Brain microvascular endothelial cell (primary cell): ENCODE data around the gene ITGB5.

Source experiments
- DNase-seq: peaks from one replicate; pipeline ENCODE4 v3.0.0-alpha.2; 2020
- H3K27ac ChIP-seq: fragments of 250-450 bp; sonication (Bioruptor Pico); 2 replicates; pipeline ENCODE4 v1.5.1; 2020; ENCODE audit warnings: mild to moderate bottlenecking, moderate library complexity
- H3K27me3 ChIP-seq: fragments of 250-450 bp; sonication (Bioruptor Pico); replicated peaks from 2 replicates; pipeline ENCODE4 v1.5.1; 2020; ENCODE audit warnings: mild to moderate bottlenecking
- H3K36me3 ChIP-seq: fragments of 250-450 bp; sonication (Bioruptor Pico); replicated peaks from 2 replicates; pipeline ENCODE4 v1.5.1; 2020; ENCODE audit warnings: mild to moderate bottlenecking
- H3K4me3 ChIP-seq: 2 replicates; pipeline ENCODE4 v1.5.1; 2011; ENCODE audit warnings: low read depth, mild to moderate bottlenecking, control low read depth, low read length, moderate library complexity
- CTCF ChIP-seq: IDR thresholded peaks from 2 replicates; pipeline ENCODE4 v1.5.1; 2011; ENCODE audit warnings: low read depth, mild to moderate bottlenecking, moderate library complexity, low read length, control low read depth, inconsistent platforms; ENCODE audit errors: missing control alignments
- in situ Hi-C: cut with HindIII; loops from 2 replicates; pipeline ENCODE4 v1.10.0; 2017; ENCODE audit warnings: low sequenced_read_pairs, low pct_ligation_motif_present

The ITGB5 gene

GRCh38 chr3:124878561-124879336 is 8.4 kb downstream of the ITGB5 start:
- Histone ChIP-seq H3K36me3 (no peaks in the 10 kb centered on the region), H3K27me3 (no peaks in the 10 kb centered on the region), H3K27ac (peak overlapping the region; percentile 72), H3K4me3 (no peak overlapping the region)
- TF ChIP-seq CTCF, result no peak
- in situ Hi-C loops, result loop anchor here (25.0 kb wide), 1 partner anchor 116 kb away; no protein-coding TSS in a partner anchor
- DNase-seq, result peak; percentile 91

GRCh38 chr3:124877674-124878073 is 9.5 kb downstream of the ITGB5 start:
- no peak for TF ChIP-seq CTCF
- peaks cover 5% of the 10 kb centered on the region for H3K36me3 ChIP-seq
- no peak overlapping the region for H3K4me3 ChIP-seq
- H3K27ac ChIP-seq, result peak overlapping the region; percentile 72
- in situ Hi-C loops, result loop anchor here (25.0 kb wide), 1 partner anchor 115 kb away; no protein-coding TSS in a partner anchor
- no peaks in the 10 kb centered on the region for H3K27me3 ChIP-seq
- no peak for DNase-seq

DNA sequence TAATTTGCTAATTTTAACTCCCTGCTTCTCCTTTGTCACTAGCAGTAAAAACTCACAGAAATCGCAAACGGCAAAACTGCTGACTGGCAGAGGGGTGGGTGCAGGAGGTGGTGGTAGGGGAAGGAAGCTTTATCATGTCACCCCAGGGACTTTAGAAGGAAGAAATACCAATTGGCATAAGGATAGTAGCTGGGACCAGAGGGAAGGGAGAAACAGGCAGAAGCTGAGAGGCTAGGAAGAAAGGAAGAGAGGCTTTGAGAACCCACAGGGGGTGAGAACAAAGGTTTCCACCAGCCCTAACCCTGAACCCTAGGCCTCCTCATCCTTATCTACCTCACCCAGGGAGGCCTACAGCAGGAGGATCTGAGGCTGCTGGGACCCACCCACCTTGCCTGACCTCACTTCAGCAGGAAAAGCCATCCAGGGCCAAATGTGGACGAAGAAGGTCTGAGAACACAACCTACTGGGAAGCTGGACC is 10.7 kb downstream of the ITGB5 start:
- in situ Hi-C loops, result loop anchor here (25.0 kb wide), 1 partner anchor 114 kb away; no protein-coding TSS in a partner anchor
- TF ChIP-seq CTCF, result no peak

GRCh38 chr3:124873226-124873625 is 13.9 kb downstream of the ITGB5 start:
- no peak overlapping the region for H3K27ac ChIP-seq
- no peak for TF ChIP-seq CTCF
- peaks cover 23% of the 10 kb centered on the region for H3K36me3 ChIP-seq
- in situ Hi-C loops, result no loop called here
- no peaks in the 10 kb centered on the region for H3K27me3 ChIP-seq
- no peak overlapping the region for H3K4me3 ChIP-seq
- DNase-seq, result no peak

More for the DNA sequence above, 10.7 kb downstream of the ITGB5 start:
- H3K36me3 ChIP-seq, result peaks cover 12% of the 10 kb centered on the region
- H3K27me3 ChIP-seq, result no peaks in the 10 kb centered on the region
- no peak for DNase-seq
- H3K27ac ChIP-seq, result no peak overlapping the region
- H3K4me3 ChIP-seq, result no peak overlapping the region

GRCh38 chr3:124867511-124867910 is 19.7 kb downstream of the ITGB5 start:
- peaks cover 42% of the 10 kb centered on the region for H3K36me3 ChIP-seq
- no peak overlapping the region for H3K27ac ChIP-seq
- no peaks in the 10 kb centered on the region for H3K27me3 ChIP-seq
- in situ Hi-C loops, result no loop called here
- no peak for TF ChIP-seq CTCF
- DNase-seq, result no peak
- no peak overlapping the region for H3K4me3 ChIP-seq
